WTC11 (cell line): Measurements from ENCODE around the gene NPAS2. TPM values are rescaled to one million over a fixed set of nuclear protein-coding genes. Genes with fewer than 3 reads are reported as not detected.

Source experiments
- ATAC-seq: fragments of 200-7000 bp; cut with Tn5 transposase; 2 replicates; pipeline ENCODE4 v1.10.0; 2021; ENCODE audit warnings: mild to moderate bottlenecking, moderate library complexity
- CTCF ChIA-PET: fragments of 300-600 bp; sonication (Branson Sonifier 250); formaldehyde crosslinking; loops from one replicate; lab custom pipeline; 2021; ENCODE audit warnings: antibody characterized with exemption; lab: Charles Lee
- POLR2A ChIA-PET: fragments of 350-600 bp; sonication (Branson Sonifier 250); formaldehyde crosslinking; loops from one replicate; lab custom pipeline; 2021; ENCODE audit warnings: antibody characterized with exemption; lab: Charles Lee
- DNase-seq: peaks from one replicate; pipeline ENCODE4 v3.0.0; 2021; ENCODE audit warnings: low spot score
- H3K27ac Mint-ChIP-seq: 2 replicates; pipeline ENCODE4 v1.8.0; 2021; ENCODE audit warnings: mixed read lengths
- H3K27me3 Mint-ChIP-seq: 2 replicates; pipeline ENCODE4 v1.8.0; 2021; ENCODE audit warnings: low read depth, mild to moderate bottlenecking, moderate library complexity, mixed read lengths
- H3K36me3 Mint-ChIP-seq: 2 replicates; pipeline ENCODE4 v1.8.0; 2021; ENCODE audit warnings: mixed read lengths
- H3K4me1 Mint-ChIP-seq: 2 replicates; pipeline ENCODE4 v1.8.0; 2022; ENCODE audit warnings: mixed read lengths
- H3K4me3 Mint-ChIP-seq: 2 replicates; pipeline ENCODE4 v1.8.0; 2021; ENCODE audit warnings: mild to moderate bottlenecking, moderate library complexity, mixed read lengths
- H3K9me3 Mint-ChIP-seq: 2 replicates; pipeline ENCODE4 v1.8.0; 2021; ENCODE audit warnings: mixed read lengths
- CREM ChIP-seq: sonication (generic); formaldehyde crosslinking; IDR thresholded peaks from 2 replicates; pipeline ENCODE4 v1.8.1; 2022; ENCODE audit warnings: mild to moderate bottlenecking, missing genetic modification reagents, moderate library complexity
- FOXK1 ChIP-seq: sonication (generic); formaldehyde crosslinking; IDR thresholded peaks from 2 replicates; pipeline ENCODE4 v1.8.0; 2022; ENCODE audit warnings: mild to moderate bottlenecking, moderate library complexity, missing genetic modification reagents
- GTF2I ChIP-seq: fragments of 250-450 bp; sonication (Bioruptor Pico); conservative IDR thresholded peaks from 2 replicates; pipeline ENCODE4 v1.4.0; 2021; ENCODE audit warnings: mild to moderate bottlenecking
- IRF2 ChIP-seq: sonication (generic); formaldehyde crosslinking; IDR thresholded peaks from 2 replicates; pipeline ENCODE4 v1.8.0; 2022; ENCODE audit warnings: low read depth, missing genetic modification reagents, borderline replicate concordance
- NFYB ChIP-seq: sonication (generic); formaldehyde crosslinking; conservative IDR thresholded peaks from 2 replicates; pipeline ENCODE4 v1.8.0; 2022; ENCODE audit warnings: low read depth, missing genetic modification reagents
- NR2C2 ChIP-seq: sonication (generic); formaldehyde crosslinking; IDR thresholded peaks from 2 replicates; pipeline ENCODE4 v1.8.0; 2022; ENCODE audit warnings: mild to moderate bottlenecking, missing genetic modification reagents
- SMAD4 ChIP-seq: sonication (generic); formaldehyde crosslinking; IDR thresholded peaks from 2 replicates; pipeline ENCODE4 v1.8.0; 2022; ENCODE audit warnings: mild to moderate bottlenecking, missing genetic modification reagents
- SP1 ChIP-seq: sonication (generic); formaldehyde crosslinking; conservative IDR thresholded peaks from 2 replicates; pipeline ENCODE4 v1.8.1; 2022; ENCODE audit warnings: missing genetic modification reagents
- TEAD4 ChIP-seq: sonication (generic); formaldehyde crosslinking; IDR thresholded peaks from 2 replicates; pipeline ENCODE4 v1.8.0; 2022; ENCODE audit warnings: mild to moderate bottlenecking, missing genetic modification reagents
- ZNF281 ChIP-seq: sonication (generic); formaldehyde crosslinking; IDR thresholded peaks from 2 replicates; pipeline ENCODE4 v1.8.0; 2023; ENCODE audit warnings: mild to moderate bottlenecking, missing genetic modification reagents
- ZNF416 ChIP-seq: fragments of 250-450 bp; sonication (Bioruptor Pico); IDR thresholded peaks from 2 replicates; pipeline ENCODE4 v1.9.0; 2021; ENCODE audit warnings: mild to moderate bottlenecking, inconsistent platforms
- ZNF512 ChIP-seq: sonication (generic); formaldehyde crosslinking; IDR thresholded peaks from 2 replicates; pipeline ENCODE4 v1.8.1; 2022; ENCODE audit warnings: missing genetic modification reagents, borderline replicate concordance
- total RNA-seq: library from RNA; stranded (reverse); gene quantifications from 3 replicates; pipeline ENCODE4 v1.2.3, GENCODE V29; 2021
- TF ChIP-seq, protein P1 (sequence below): sonication (generic); formaldehyde crosslinking; IDR thresholded peaks from 2 replicates; pipeline ENCODE4 v1.8.0; 2022; ENCODE audit warnings: mild to moderate bottlenecking, missing genetic modification reagents
- TF ChIP-seq, protein P2 (sequence below): sonication (generic); formaldehyde crosslinking; IDR thresholded peaks from 2 replicates; pipeline ENCODE4 v1.8.1; 2023; ENCODE audit warnings: mild to moderate bottlenecking, missing genetic modification reagents, moderate library complexity
- TF ChIP-seq, protein P3 (sequence below): fragments of 250-450 bp; sonication (Bioruptor Pico); IDR thresholded peaks from 2 replicates; pipeline ENCODE4 v2.1.2; 2022; ENCODE audit warnings: mild to moderate bottlenecking, moderate library complexity
- TF ChIP-seq, protein P4 (sequence below): fragments of 250-450 bp; sonication (Bioruptor Pico); IDR thresholded peaks from 2 replicates; pipeline ENCODE4 v1.9.0; 2021; ENCODE audit warnings: mild to moderate bottlenecking

NPAS2 gene
- total RNA-seq, 1 experiment from 2014 or later = 2.6 TPM

DNA sequence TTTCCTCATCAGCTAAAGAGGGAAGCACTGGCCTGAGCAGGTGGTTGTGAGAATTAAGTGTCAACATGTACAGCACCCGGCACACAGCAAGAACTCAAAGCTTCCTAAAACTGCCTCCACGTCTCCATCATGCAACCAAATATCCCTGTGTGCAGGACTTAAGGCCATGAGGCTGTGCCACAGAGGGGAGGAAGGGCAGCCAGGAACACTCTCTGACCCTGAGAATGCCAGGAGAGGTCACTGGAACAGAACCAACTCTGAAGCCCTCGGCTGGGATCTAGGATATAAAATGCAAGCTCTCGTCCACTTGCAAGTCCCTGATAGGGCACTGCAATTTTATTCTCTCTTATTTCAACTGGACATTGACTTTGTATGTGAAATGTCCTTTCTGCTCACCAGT lies 12.2 kb upstream of the NPAS2 start:
- POLR2A ChIA-PET = no interaction called here
- TF ChIP-seq, protein P1, sequence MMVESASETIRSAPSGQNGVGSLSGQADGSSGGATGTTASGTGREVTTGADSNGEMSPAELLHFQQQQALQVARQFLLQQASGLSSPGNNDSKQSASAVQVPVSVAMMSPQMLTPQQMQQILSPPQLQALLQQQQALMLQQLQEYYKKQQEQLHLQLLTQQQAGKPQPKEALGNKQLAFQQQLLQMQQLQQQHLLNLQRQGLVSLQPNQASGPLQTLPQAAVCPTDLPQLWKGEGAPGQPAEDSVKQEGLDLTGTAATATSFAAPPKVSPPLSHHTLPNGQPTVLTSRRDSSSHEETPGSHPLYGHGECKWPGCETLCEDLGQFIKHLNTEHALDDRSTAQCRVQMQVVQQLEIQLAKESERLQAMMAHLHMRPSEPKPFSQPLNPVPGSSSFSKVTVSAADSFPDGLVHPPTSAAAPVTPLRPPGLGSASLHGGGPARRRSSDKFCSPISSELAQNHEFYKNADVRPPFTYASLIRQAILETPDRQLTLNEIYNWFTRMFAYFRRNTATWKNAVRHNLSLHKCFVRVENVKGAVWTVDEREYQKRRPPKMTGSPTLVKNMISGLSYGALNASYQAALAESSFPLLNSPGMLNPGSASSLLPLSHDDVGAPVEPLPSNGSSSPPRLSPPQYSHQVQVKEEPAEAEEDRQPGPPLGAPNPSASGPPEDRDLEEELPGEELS (CRISPR knock-in tag) = no peak
- TF ChIP-seq NFYB (CRISPR knock-in tag) (no peak), IRF2 (no peak), SMAD4 (CRISPR knock-in tag) (no peak), SP1 (CRISPR knock-in tag) (no peak), TEAD4 (CRISPR knock-in tag) (no peak), NR2C2 (CRISPR knock-in tag) (no peak), CREM (CRISPR knock-in tag) (no peak), ZNF416 (no peak), FOXK1 (CRISPR knock-in tag) (no peak), ZNF281 (CRISPR knock-in tag) (no peak), GTF2I (CRISPR knock-in tag) (no peak), ZNF512 (CRISPR knock-in tag) (no peak)
- TF ChIP-seq, protein P2, sequence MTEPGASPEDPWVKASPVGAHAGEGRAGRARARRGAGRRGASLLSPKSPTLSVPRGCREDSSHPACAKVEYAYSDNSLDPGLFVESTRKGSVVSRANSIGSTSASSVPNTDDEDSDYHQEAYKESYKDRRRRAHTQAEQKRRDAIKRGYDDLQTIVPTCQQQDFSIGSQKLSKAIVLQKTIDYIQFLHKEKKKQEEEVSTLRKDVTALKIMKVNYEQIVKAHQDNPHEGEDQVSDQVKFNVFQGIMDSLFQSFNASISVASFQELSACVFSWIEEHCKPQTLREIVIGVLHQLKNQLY (CRISPR knock-in tag) = no peak
- TF ChIP-seq, protein P3, sequence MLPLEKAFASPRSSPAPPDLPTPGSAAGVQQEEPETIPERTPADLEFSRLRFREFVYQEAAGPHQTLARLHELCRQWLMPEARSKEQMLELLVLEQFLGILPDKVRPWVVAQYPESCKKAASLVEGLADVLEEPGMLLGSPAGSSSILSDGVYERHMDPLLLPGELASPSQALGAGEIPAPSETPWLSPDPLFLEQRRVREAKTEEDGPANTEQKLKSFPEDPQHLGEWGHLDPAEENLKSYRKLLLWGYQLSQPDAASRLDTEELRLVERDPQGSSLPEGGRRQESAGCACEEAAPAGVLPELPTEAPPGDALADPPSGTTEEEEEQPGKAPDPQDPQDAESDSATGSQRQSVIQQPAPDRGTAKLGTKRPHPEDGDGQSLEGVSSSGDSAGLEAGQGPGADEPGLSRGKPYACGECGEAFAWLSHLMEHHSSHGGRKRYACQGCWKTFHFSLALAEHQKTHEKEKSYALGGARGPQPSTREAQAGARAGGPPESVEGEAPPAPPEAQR (CRISPR knock-in tag) = no peak
- TF ChIP-seq, protein P4, sequence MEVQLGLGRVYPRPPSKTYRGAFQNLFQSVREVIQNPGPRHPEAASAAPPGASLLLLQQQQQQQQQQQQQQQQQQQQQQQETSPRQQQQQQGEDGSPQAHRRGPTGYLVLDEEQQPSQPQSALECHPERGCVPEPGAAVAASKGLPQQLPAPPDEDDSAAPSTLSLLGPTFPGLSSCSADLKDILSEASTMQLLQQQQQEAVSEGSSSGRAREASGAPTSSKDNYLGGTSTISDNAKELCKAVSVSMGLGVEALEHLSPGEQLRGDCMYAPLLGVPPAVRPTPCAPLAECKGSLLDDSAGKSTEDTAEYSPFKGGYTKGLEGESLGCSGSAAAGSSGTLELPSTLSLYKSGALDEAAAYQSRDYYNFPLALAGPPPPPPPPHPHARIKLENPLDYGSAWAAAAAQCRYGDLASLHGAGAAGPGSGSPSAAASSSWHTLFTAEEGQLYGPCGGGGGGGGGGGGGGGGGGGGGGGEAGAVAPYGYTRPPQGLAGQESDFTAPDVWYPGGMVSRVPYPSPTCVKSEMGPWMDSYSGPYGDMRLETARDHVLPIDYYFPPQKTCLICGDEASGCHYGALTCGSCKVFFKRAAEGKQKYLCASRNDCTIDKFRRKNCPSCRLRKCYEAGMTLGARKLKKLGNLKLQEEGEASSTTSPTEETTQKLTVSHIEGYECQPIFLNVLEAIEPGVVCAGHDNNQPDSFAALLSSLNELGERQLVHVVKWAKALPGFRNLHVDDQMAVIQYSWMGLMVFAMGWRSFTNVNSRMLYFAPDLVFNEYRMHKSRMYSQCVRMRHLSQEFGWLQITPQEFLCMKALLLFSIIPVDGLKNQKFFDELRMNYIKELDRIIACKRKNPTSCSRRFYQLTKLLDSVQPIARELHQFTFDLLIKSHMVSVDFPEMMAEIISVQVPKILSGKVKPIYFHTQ (CRISPR knock-in tag) = no peak
- ATAC-seq (no peak), DNase-seq (no peak)
- CTCF ChIA-PET = no interaction called here
- H3K9me3 Mint-ChIP-seq = peaks cover 9% of the 10 kb centered on the region; the same call in 1 of the 2 replicates
- H3K27me3 Mint-ChIP-seq = no peaks in the 10 kb centered on the region
- H3K4me3 Mint-ChIP-seq = no peak overlapping the region
- peaks cover 24% of the 10 kb centered on the region for H3K4me1 Mint-ChIP-seq
- no peak overlapping the region for H3K27ac Mint-ChIP-seq
- H3K36me3 Mint-ChIP-seq = no peaks in the 10 kb centered on the region
